Spinal cord (tissue), 10 donors: ENCODE data around the gene OLIG1. TPM values are rescaled to one million over a fixed set of nuclear protein-coding genes. Genes with fewer than 3 reads are reported as not detected.

Experiments
- DNase-seq, 6 donors: peaks; one replicate each; pipeline versions ENCODE4 v3.0.0 to v3.0.0-alpha.2; 2013 to 2015; ENCODE audit warnings: low spot score in 6 of 6, low read depth in 4 of 6
- H3K27ac ChIP-seq: one replicate; pipeline ENCODE4 v1.5.1; 2013; ENCODE audit warnings: low read depth, low read length, control low read depth
- H3K27me3 ChIP-seq: one replicate; pipeline ENCODE4 v1.6.1; 2013; ENCODE audit warnings: low read length; ENCODE audit not compliant: control insufficient read depth, insufficient read depth
- H3K36me3 ChIP-seq: one replicate; pipeline ENCODE4 v1.6.1; 2013; ENCODE audit warnings: low read length; ENCODE audit not compliant: control insufficient read depth, insufficient read depth
- H3K4me1 ChIP-seq: one replicate; pipeline ENCODE4 v1.6.1; 2013; ENCODE audit warnings: low read length; ENCODE audit not compliant: control insufficient read depth, insufficient read depth
- H3K4me3 ChIP-seq: one replicate; pipeline ENCODE4 v1.5.1; 2013; ENCODE audit warnings: low read depth, low read length, control low read depth
- H3K9me3 ChIP-seq: one replicate; pipeline ENCODE4 v1.6.1; 2013; ENCODE audit warnings: low read length; ENCODE audit not compliant: control insufficient read depth, insufficient read depth
- WGBS: methylation state at CpG from one replicate; pipeline ENCODE4 v1.1.5; 2013; ENCODE audit warnings: missing lambda C conversion rate; ENCODE audit not compliant: insufficient coverage; 5-methylcytosine and 5-hydroxymethylcytosine counted together
- polyA plus RNA-seq, 2 donors: library from polyadenylated mRNA; unstranded; fragments of 120-200 nt; gene quantifications; one replicate each; pipeline ENCODE4 v1.2.1, GENCODE V29; 2013; ENCODE audit not compliant: insufficient read length in 2 of 2
- total RNA-seq, 2 donors: library from RNA; depleted of rRNA in 1 of 2; stranded (reverse); fragments of 120-200 nt in 1 of 2; fragments of >200 nt in 1 of 2; gene quantifications; one replicate each; pipeline versions ENCODE4 v1.2.3 to v1.2.4, GENCODE V29; 2013 to 2014
- donor health status: healthy.

OLIG1 gene
- total and polyA plus RNA-seq, 4 donors: 27.5 to 405 (median 176) TPM

GRCh38 chr21:33076600-33077329, 6.8 kb downstream of the OLIG1 start:
- Histone ChIP-seq H3K27me3 (peaks cover 71% of the 10 kb centered on the region), H3K4me1 (peaks cover 20% of the 10 kb centered on the region), H3K36me3 (no peaks in the 10 kb centered on the region), H3K9me3 (no peaks in the 10 kb centered on the region), H3K27ac (no peak overlapping the region), H3K4me3 (no peak overlapping the region)
- DNase-seq: no peak
- WGBS: 85% methylated on average over 4 of the region's 11 CpGs

GRCh38 chr21:33078907-33079582, 9.1 kb downstream of the OLIG1 start:
- Histone ChIP-seq H3K4me3 (no peak overlapping the region), H3K36me3 (no peaks in the 10 kb centered on the region), H3K27me3 (peaks cover 52% of the 10 kb centered on the region), H3K9me3 (no peaks in the 10 kb centered on the region), H3K4me1 (peaks cover 17% of the 10 kb centered on the region), H3K27ac (no peak overlapping the region)
- 48% methylated on average over 9 of the region's 10 CpGs for WGBS
- DNase-seq: peak in 1 of 6 donors; percentile 37

- Histone ChIP-seq H3K27me3 (peaks cover 47% of the 10 kb centered on the region), H3K36me3 (no peaks in the 10 kb centered on the region), H3K4me3 (no peak overlapping the region), H3K9me3 (no peaks in the 10 kb centered on the region), H3K27ac (no peak overlapping the region), H3K4me1 (peaks cover 17% of the 10 kb centered on the region)
- WGBS: 94% methylated on average over 3 of the region's 3 CpGs
- no peak for DNase-seq
Observed at GRCh38 chr21:33080376-33080775, 10.4 kb downstream of the OLIG1 start.

GRCh38 chr21:33080776-33081175, 10.8 kb downstream of the OLIG1 start:
- 59% methylated on average over 2 of the region's 3 CpGs for WGBS
- Histone ChIP-seq H3K27ac (no peak overlapping the region), H3K4me1 (peaks cover 13% of the 10 kb centered on the region), H3K4me3 (no peak overlapping the region), H3K27me3 (peaks cover 44% of the 10 kb centered on the region), H3K9me3 (no peaks in the 10 kb centered on the region), H3K36me3 (no peaks in the 10 kb centered on the region)
- DNase-seq: no peak

GRCh38 chr21:33088384-33088783, 18.4 kb downstream of the OLIG1 start:
- Histone ChIP-seq H3K36me3 (no peaks in the 10 kb centered on the region), H3K27me3 (peaks cover 15% of the 10 kb centered on the region), H3K9me3 (no peaks in the 10 kb centered on the region), H3K27ac (no peak overlapping the region), H3K4me3 (no peak overlapping the region), H3K4me1 (no peaks in the 10 kb centered on the region)
- DNase-seq: peak in 1 of 6 donors; percentile 79
- WGBS: no CpG with 5 or more reads among the region's 5 CpGs

GRCh38 chr21:33089395-33090119, 19.6 kb downstream of the OLIG1 start:
- Histone ChIP-seq H3K27ac (no peak overlapping the region), H3K4me3 (no peak overlapping the region), H3K4me1 (no peaks in the 10 kb centered on the region), H3K27me3 (peaks cover 13% of the 10 kb centered on the region), H3K9me3 (no peaks in the 10 kb centered on the region), H3K36me3 (no peaks in the 10 kb centered on the region)
- 87% methylated on average over 3 of the region's 4 CpGs for WGBS
- no peak for DNase-seq

GRCh38 chr21:33096426-33096825, 26.5 kb downstream of the OLIG1 start:
- H3K4me1 ChIP-seq: peaks cover 4% of the 10 kb centered on the region
- H3K4me3 ChIP-seq: no peak overlapping the region
- no peaks in the 10 kb centered on the region for H3K9me3 ChIP-seq
- WGBS: 20% methylated on average over 3 of the region's 5 CpGs
- peaks cover 13% of the 10 kb centered on the region for H3K27me3 ChIP-seq
- H3K36me3 ChIP-seq: no peaks in the 10 kb centered on the region
- peak in 2 of 6 donors; percentile 54 to 67 for DNase-seq
- peak overlapping the region; percentile 15 for H3K27ac ChIP-seq

GRCh38 chr21:33099131-33099530, 29.2 kb downstream of the OLIG1 start:
- Histone ChIP-seq H3K4me1 (peaks cover 14% of the 10 kb centered on the region), H3K4me3 (no peak overlapping the region), H3K36me3 (no peaks in the 10 kb centered on the region), H3K27me3 (peaks cover 28% of the 10 kb centered on the region), H3K27ac (no peak overlapping the region), H3K9me3 (no peaks in the 10 kb centered on the region)
- 96% methylated on average over 7 of the region's 7 CpGs for WGBS
- no peak for DNase-seq

GRCh38 chr21:33101300-33101911, 31.5 kb downstream of the OLIG1 start:
- no peak overlapping the region for H3K27ac ChIP-seq
- H3K4me3 ChIP-seq: no peak overlapping the region
- DNase-seq: peak in 1 of 6 donors; percentile 43
- peaks cover 14% of the 10 kb centered on the region for H3K4me1 ChIP-seq
- WGBS: 19% methylated on average over 25 of the region's 30 CpGs
- H3K9me3 ChIP-seq: no peaks in the 10 kb centered on the region
- H3K27me3 ChIP-seq: peaks cover 47% of the 10 kb centered on the region
- no peaks in the 10 kb centered on the region for H3K36me3 ChIP-seq
